NCI-H82 treated with DMSO at 0.1 percent for 48 hours (cell line): ENCODE measurements around the gene PAM16.

Source experiments
- DNase-seq: peaks from one replicate; lab custom pipeline; 2025; ENCODE audit not compliant: unreplicated experiment; lab: John Stamatoyannopoulos, UW

The PAM16 gene

GRCh38 chr16:4371357-4372000 lies 20.4 kb upstream of the PAM16 start, which contains the start of gene VASN:
VASN (plus strand) TSS chr16:4371848; CDS start chr16:4380878, 9,030 bp downstream.
- DNase-seq: no peak

- DNase-seq: no peak
Measured at GRCh38 chr16:4370570-4371356, 19.6 kb upstream of the PAM16 start.

GRCh38 chr16:4370151-4370550 lies 19.0 kb upstream of the PAM16 start:
- DNase-seq: no peak

GRCh38 chr16:4369007-4369733 lies 18.0 kb upstream of the PAM16 start:
- DNase-seq: no peak

GRCh38 chr16:4367393-4367856 lies 16.3 kb upstream of the PAM16 start:
- DNase-seq: no peak

- DNase-seq: no peak
Measured at GRCh38 chr16:4366016-4366415, 14.9 kb upstream of the PAM16 start.

- no peak for DNase-seq
Measured at GRCh38 chr16:4365615-4366014, 14.5 kb upstream of the PAM16 start.

GRCh38 chr16:4365014-4365406 lies 13.9 kb upstream of the PAM16 start:
- no peak for DNase-seq

- DNase-seq: no peak
Measured at GRCh38 chr16:4364196-4365013, 13.3 kb upstream of the PAM16 start.

GRCh38 chr16:4362476-4363135 lies 11.5 kb upstream of the PAM16 start:
- DNase-seq: no peak

GRCh38 chr16:4361944-4362311 lies 10.8 kb upstream of the PAM16 start:
- DNase-seq: no peak

- DNase-seq: no peak
Measured at GRCh38 chr16:4361033-4361943, 10.2 kb upstream of the PAM16 start.

GRCh38 chr16:4360538-4361021 lies 9.5 kb upstream of the PAM16 start:
- peak; percentile 31 for DNase-seq

- DNase-seq: no peak
Measured at GRCh38 chr16:4359914-4360313, 8.8 kb upstream of the PAM16 start.

- DNase-seq: no peak
Measured at GRCh38 chr16:4358831-4359561, 7.9 kb upstream of the PAM16 start.

GRCh38 chr16:4358236-4358635 lies 7.1 kb upstream of the PAM16 start:
- DNase-seq: no peak

- DNase-seq: no peak
Measured at GRCh38 chr16:4356820-4357219, 5.7 kb upstream of the PAM16 start.
